ENCODE results near the gene POLR2B.

The POLR2B gene

DNA sequence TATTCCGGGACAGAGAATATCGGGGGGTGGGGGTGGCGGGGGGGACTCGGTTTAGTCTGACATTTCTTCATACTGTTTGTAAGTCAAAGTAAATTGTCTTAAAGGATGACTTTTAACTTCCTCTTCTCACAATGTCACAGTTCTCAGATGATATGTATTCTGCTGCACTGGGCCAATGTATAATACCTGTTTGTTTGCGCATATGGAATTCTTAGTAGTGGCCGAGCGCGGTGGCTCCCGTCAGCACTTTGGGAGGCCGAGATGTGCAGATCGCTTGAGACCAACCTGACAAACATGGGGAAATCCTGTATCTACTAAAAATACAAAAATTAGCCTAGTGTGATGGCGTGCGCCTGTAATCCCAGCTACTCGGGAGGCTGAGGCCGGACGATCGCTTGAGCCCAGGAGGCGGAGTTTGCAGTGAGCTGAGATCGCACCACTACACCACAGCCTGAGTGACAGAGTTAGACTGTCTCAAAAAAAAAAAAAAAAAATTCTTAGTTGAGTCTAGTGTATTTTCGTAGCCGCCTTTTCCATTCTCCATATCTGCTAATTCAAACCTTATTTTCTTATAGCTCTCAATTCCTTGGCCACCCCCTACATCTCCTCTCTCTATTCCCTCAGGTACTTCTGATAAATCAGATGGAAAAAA is 851 bp downstream of the POLR2B start:
- TF ChIP-seq, protein P1, sequence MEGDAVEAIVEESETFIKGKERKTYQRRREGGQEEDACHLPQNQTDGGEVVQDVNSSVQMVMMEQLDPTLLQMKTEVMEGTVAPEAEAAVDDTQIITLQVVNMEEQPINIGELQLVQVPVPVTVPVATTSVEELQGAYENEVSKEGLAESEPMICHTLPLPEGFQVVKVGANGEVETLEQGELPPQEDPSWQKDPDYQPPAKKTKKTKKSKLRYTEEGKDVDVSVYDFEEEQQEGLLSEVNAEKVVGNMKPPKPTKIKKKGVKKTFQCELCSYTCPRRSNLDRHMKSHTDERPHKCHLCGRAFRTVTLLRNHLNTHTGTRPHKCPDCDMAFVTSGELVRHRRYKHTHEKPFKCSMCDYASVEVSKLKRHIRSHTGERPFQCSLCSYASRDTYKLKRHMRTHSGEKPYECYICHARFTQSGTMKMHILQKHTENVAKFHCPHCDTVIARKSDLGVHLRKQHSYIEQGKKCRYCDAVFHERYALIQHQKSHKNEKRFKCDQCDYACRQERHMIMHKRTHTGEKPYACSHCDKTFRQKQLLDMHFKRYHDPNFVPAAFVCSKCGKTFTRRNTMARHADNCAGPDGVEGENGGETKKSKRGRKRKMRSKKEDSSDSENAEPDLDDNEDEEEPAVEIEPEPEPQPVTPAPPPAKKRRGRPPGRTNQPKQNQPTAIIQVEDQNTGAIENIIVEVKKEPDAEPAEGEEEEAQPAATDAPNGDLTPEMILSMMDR (IDR thresholded peaks at IDR 0.05; ENCODE audit: insufficient read depth, low read length, missing control alignments) = no peak
- POLR2A ChIA-PET = interaction anchor here (0.6 to 0.9 kb wide), 2 partner anchors 12 to 122 kb away, joined by 3 read pairs; no protein-coding TSS in a partner anchor
- peak overlapping the region; percentile 99 for H3K4me3 ChIP-seq (ENCODE audit: low read depth, low read length)
- CTCF ChIA-PET = interaction anchor here (0.6 to 1.6 kb wide), 3 partner anchors 9 to 184 kb away, joined by 3 to 8 read pairs (median 5); no protein-coding TSS in a partner anchor
- no peak for DNase-seq (ENCODE audit: low read depth, low spot score)

DNA sequence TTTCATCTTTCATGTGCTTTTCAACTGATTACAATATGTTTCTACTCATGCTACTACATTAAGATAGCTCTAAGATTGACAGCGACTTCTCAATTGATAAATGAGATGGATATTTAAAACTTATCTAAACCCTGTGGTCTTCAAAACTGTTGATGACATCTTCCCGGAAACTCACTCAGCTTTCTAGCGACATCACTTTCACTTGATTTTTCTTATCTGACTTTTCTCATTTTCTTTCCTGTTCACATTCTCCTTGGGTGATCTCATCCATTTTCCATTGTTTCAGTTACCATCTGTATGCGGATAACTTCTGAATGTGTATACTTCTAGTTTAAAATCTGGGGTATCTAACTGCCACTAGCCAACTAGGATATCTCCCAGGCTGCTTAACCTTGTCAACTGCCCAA is 3.1 kb downstream of the POLR2B start:
- POLR2A ChIA-PET = no interaction called here
- CTCF ChIA-PET = interaction anchor here (1.4 to 1.5 kb wide), 2 partner anchors 9 to 181 kb away, joined by 3 to 5 read pairs; no protein-coding TSS in a partner anchor
- DNase-seq (ENCODE audit: low read depth, low spot score) = no peak

DNA sequence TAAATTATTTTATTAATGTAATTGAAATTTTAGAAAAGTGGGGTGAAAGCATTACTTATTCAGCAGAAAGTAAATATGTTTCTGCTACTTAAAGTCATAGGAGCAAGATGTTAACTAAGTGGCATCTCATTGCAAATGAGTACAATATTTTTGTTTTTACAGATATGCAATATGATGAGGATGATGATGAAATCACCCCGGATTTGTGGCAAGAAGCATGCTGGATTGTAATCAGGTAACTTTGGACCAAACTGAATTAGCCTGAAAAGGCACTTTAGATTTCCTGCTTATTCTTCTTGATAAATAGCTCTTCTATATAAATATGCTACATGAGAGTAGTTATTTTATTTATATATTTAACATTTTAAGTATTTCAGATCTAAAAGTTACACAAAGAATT is 7.5 kb downstream of the POLR2B start:
- CTCF ChIA-PET = no interaction called here
- no peak for DNase-seq (ENCODE audit: low read depth, low spot score)
- POLR2A ChIA-PET = no interaction called here
- TF ChIP-seq, protein P1 (IDR thresholded peaks at IDR 0.05; ENCODE audit: insufficient read depth, low read length, missing control alignments) = no peak
- H3K4me3 ChIP-seq (ENCODE audit: low read depth, low read length) = no peak overlapping the region

More for the DNA sequence above, 3.1 kb downstream of the POLR2B start:
- TF ChIP-seq, protein P1 (IDR thresholded peaks at IDR 0.05; ENCODE audit: insufficient read depth, low read length, missing control alignments) = no peak
- no peak overlapping the region for H3K4me3 ChIP-seq (ENCODE audit: low read depth, low read length)

DNA sequence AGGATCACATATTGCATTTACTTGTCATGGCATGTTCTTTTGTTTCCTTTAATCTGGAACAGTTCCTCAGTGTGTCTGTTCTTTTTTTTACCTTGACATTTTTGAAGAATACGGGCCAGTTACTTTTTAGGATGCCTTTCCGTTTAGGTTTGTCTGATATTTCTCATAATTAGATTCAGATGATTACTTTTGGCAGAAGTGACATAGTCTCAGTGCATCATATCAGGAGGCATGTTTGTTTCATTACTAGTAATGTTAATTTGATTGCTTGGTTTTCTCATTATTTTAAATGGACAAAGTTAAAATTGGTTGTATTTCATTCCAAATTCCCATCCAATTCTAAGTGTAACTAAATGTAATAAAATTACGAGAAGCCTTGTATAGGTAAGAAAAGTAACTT is 8.3 kb downstream of the POLR2B start:
- TF ChIP-seq, protein P1 (IDR thresholded peaks at IDR 0.05; ENCODE audit: insufficient read depth, low read length, missing control alignments) = no peak
- no peak overlapping the region for H3K4me3 ChIP-seq (ENCODE audit: low read depth, low read length)
- no peak for DNase-seq (ENCODE audit: low read depth, low spot score)
- ChIA-PET POLR2A (no interaction called here), CTCF (interaction anchor here (2.5 kb wide), 1 partner anchor 8 kb away, joined by 8 read pairs; the partner anchor contains the start of gene POLR2B)

DNA sequence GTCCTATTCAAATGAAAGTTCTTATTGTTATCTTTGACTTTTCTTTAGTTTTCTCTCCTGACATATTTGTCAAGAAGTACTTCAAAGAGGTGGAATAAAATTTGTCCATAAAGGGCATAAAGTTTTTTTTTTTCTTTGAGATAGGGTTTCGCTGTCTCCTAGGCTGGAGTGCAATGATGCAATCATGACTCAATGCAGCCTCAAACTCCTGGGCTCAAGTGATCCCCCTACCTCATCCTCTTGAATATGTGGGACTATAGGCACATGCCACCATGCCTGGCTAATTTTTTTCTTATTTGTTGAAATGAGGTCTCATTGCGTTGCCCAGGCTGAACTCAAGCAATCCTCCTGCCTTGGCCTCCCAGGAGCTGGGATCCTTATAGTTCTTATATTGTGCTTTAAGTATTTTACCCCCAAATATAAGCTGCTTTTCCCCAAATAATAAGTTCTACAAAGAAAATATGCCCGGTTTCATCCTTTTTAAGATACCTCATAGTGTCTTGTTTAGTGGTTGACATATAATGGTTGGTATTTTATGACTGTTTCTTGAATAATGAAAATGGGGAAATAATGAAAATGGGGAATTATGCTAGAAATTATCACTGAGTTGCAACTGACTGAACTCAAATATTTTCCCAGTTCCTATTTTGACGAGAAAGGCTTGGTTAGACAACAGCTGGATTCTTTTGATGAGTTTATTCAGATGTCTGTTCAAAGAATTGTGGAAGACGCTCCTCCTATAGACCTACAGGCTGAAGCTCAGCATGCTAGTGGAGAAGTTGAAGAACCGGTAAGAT is 11.6 kb downstream of the POLR2B start:
- H3K4me3 ChIP-seq (ENCODE audit: low read depth, low read length) = no peak overlapping the region
- TF ChIP-seq, protein P1 (IDR thresholded peaks at IDR 0.05; ENCODE audit: insufficient read depth, low read length, missing control alignments) = no peak
- CTCF ChIA-PET = interaction anchor here (0.6 to 1.3 kb wide), 2 partner anchors 8 to 527 kb away, joined by 3 read pairs; no protein-coding TSS in a partner anchor
- DNase-seq (ENCODE audit: low read depth, low spot score) = no peak
- POLR2A ChIA-PET = no interaction called here

DNA sequence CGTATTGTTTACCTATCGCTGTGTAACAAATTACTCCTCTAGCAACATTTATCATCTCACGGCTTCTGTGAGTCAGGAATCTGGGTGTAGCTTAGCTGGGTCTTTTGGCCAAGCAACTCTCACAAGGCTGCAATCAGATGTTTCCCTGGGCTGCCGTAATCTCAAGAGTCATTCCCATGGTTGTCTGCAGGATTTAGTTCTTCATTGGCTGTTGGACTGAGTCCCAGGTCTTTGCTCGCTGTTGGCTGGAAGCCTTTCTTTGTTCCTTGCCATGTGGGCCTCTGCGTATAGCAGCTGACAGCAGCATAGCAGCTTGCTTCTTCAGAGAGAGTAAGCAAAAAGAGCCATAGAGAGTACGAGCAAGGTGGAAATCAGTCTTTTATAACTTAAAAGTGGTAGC is 16.8 kb downstream of the POLR2B start:
- POLR2A ChIA-PET = no interaction called here
- CTCF ChIA-PET = interaction anchor here (1.1 kb wide), 1 partner anchor 12 kb away, joined by 3 read pairs; no protein-coding TSS in a partner anchor
- H3K4me3 ChIP-seq (ENCODE audit: low read depth, low read length) = no peak overlapping the region
- TF ChIP-seq, protein P1 (IDR thresholded peaks at IDR 0.05; ENCODE audit: insufficient read depth, low read length, missing control alignments) = no peak
- no peak for DNase-seq (ENCODE audit: low read depth, low spot score)

Data from AG04449 (cell line).